MM.1S (cell line): ENCODE measurements around the gene CDK6.

ENCODE experiments used
- DNase-seq: peaks from one replicate; pipeline ENCODE4 v3.0.0-alpha.2; 2015
- H2AFZ ChIP-seq: fragments of 300-600 bp; sonication (generic); 2 replicates; pipeline ENCODE4 v1.6.0; 2016; ENCODE audit warnings: antibody characterized with exemption, low read length
- H3F3A ChIP-seq: fragments of 300-600 bp; sonication (generic); 2 replicates; pipeline ENCODE4 v1.6.1; 2016; ENCODE audit warnings: mild to moderate bottlenecking, antibody characterized with exemption, low read length, moderate library complexity, mixed read lengths; ENCODE audit not compliant: insufficient read depth
- H3K27ac ChIP-seq: fragments of 300-600 bp; sonication (generic); 2 replicates; pipeline ENCODE4 v1.5.1; 2016; ENCODE audit warnings: mild to moderate bottlenecking, low read length
- H3K27me3 ChIP-seq: fragments of 300-600 bp; sonication (generic); replicated peaks from 2 replicates; pipeline ENCODE4 v1.6.0; 2016; ENCODE audit warnings: low read length; ENCODE audit not compliant: insufficient read depth
- H3K36me3 ChIP-seq: fragments of 300-600 bp; sonication (generic); replicated peaks from 2 replicates; pipeline ENCODE4 v1.6.1; 2016; ENCODE audit warnings: mild to moderate bottlenecking, low read length, mixed read lengths; ENCODE audit not compliant: insufficient read depth
- H3K4me1 ChIP-seq: fragments of 300-600 bp; sonication (generic); 2 replicates; pipeline ENCODE4 v1.6.1; 2016; ENCODE audit warnings: low read length, mixed read lengths
- H3K4me2 ChIP-seq: fragments of 300-600 bp; sonication (generic); 2 replicates; pipeline ENCODE4 v1.6.0; 2016; ENCODE audit warnings: low read depth, low read length
- H3K4me3 ChIP-seq: fragments of 300-600 bp; sonication (generic); 2 replicates; pipeline ENCODE4 v1.5.1; 2016; ENCODE audit warnings: low read length, mixed read lengths
- H3K79me2 ChIP-seq: fragments of 300-600 bp; sonication (generic); 2 replicates; pipeline ENCODE4 v1.6.1; 2016; ENCODE audit warnings: mixed run types, low read length, mixed read lengths
- H3K9ac ChIP-seq: fragments of 300-600 bp; sonication (generic); 2 replicates; pipeline ENCODE4 v1.6.1; 2016; ENCODE audit warnings: low read length, mixed read lengths
- H3K9me2 ChIP-seq: fragments of 300-600 bp; sonication (generic); replicated peaks from 2 replicates; pipeline ENCODE4 v1.6.1; 2016; ENCODE audit warnings: mild to moderate bottlenecking, low read length, mixed read lengths; ENCODE audit not compliant: insufficient read depth
- H3K9me3 ChIP-seq: fragments of 300-600 bp; sonication (generic); replicated peaks from 2 replicates; pipeline ENCODE4 v1.6.1; 2016; ENCODE audit warnings: mild to moderate bottlenecking, low read length, mixed read lengths; ENCODE audit not compliant: insufficient read depth
- H4K20me1 ChIP-seq: fragments of 300-600 bp; sonication (generic); 2 replicates; pipeline ENCODE4 v1.6.1; 2016; ENCODE audit warnings: mild to moderate bottlenecking, low read length, moderate library complexity, mixed read lengths; ENCODE audit not compliant: insufficient read depth
- CTCF ChIP-seq: fragments of 300-600 bp; sonication (generic); IDR thresholded peaks from 2 replicates; pipeline ENCODE4 v1.5.1; 2016; ENCODE audit warnings: antibody characterized with exemption, low read length, mixed read lengths
- EZH2 ChIP-seq: fragments of 300-600 bp; sonication (generic); optimal IDR thresholded peaks from 2 replicates; pipeline ENCODE3; 2017; ENCODE audit warnings: low read depth, mild to moderate bottlenecking, antibody characterized with exemption, low read length, mixed read lengths
- EZH2phosphoT487 ChIP-seq: fragments of 300-600 bp; sonication (generic); IDR thresholded peaks from 2 replicates; pipeline ENCODE4 v1.6.1; 2018; ENCODE audit warnings: antibody characterized with exemption, low read length

Gene CDK6

GRCh38 chr7:92851732-92852131, 15.4 kb upstream of the CDK6 start:
- H3K9me2 ChIP-seq, result no peaks in the 10 kb centered on the region
- H3K27me3 ChIP-seq, result no peaks in the 10 kb centered on the region
- H4K20me1 ChIP-seq, result no peaks in the 10 kb centered on the region
- TF ChIP-seq CTCF (no peak), EZH2 (no peak)
- peaks cover 6% of the 10 kb centered on the region for H3F3A ChIP-seq
- H3K9ac ChIP-seq, result no peak overlapping the region
- H3K36me3 ChIP-seq, result no peaks in the 10 kb centered on the region
- H3K27ac ChIP-seq, result no peak overlapping the region
- H3K4me1 ChIP-seq, result peaks cover 15% of the 10 kb centered on the region
- no peaks in the 10 kb centered on the region for H3K79me2 ChIP-seq
- no peak overlapping the region for H3K4me2 ChIP-seq
- H3K9me3 ChIP-seq, result no peaks in the 10 kb centered on the region
- H2AFZ ChIP-seq, result no peak overlapping the region
- H3K4me3 ChIP-seq, result no peak overlapping the region
- no peak for DNase-seq

GRCh38 chr7:92850516-92850915, 14.1 kb upstream of the CDK6 start:
- no peak overlapping the region for H3K4me2 ChIP-seq

GRCh38 chr7:92849322-92849721, 12.9 kb upstream of the CDK6 start:
- Histone ChIP-seq H3K4me1 (peaks cover 2% of the 10 kb centered on the region), H3K36me3 (no peaks in the 10 kb centered on the region), H3K4me2 (no peak overlapping the region), H4K20me1 (no peaks in the 10 kb centered on the region), H3K9ac (no peak overlapping the region), H3K9me2 (no peaks in the 10 kb centered on the region), H3K27ac (no peak overlapping the region), H3K4me3 (no peak overlapping the region), H3K79me2 (no peaks in the 10 kb centered on the region), H2AFZ (no peak overlapping the region), H3K27me3 (no peaks in the 10 kb centered on the region), H3K9me3 (no peaks in the 10 kb centered on the region), H3F3A (peaks cover under 1% of the 10 kb centered on the region; the same call in 1 of the 2 replicates)
- no peak for TF ChIP-seq CTCF
- TF ChIP-seq EZH2phosphoT487, result no peak
- no peak for TF ChIP-seq EZH2
- DNase-seq, result no peak

More at GRCh38 chr7:92850516-92850915, 14.1 kb upstream of the CDK6 start:
- H3K79me2 ChIP-seq, result no peaks in the 10 kb centered on the region
- H3K27ac ChIP-seq, result no peak overlapping the region
- no peak overlapping the region for H3K9ac ChIP-seq
- H3K4me3 ChIP-seq, result no peak overlapping the region
- H3K9me3 ChIP-seq, result no peaks in the 10 kb centered on the region
- TF ChIP-seq EZH2phosphoT487 (no peak), EZH2 (no peak), CTCF (no peak)
- H3F3A ChIP-seq, result peaks cover 6% of the 10 kb centered on the region
- no peak overlapping the region for H2AFZ ChIP-seq
- DNase-seq, result no peak
- peaks cover 14% of the 10 kb centered on the region for H3K4me1 ChIP-seq
- H4K20me1 ChIP-seq, result no peaks in the 10 kb centered on the region
- H3K27me3 ChIP-seq, result no peaks in the 10 kb centered on the region
- no peaks in the 10 kb centered on the region for H3K36me3 ChIP-seq
- H3K9me2 ChIP-seq, result no peaks in the 10 kb centered on the region
